H9 (cell line): ENCODE data around the gene MYNN. TPM values are rescaled to one million over a fixed set of nuclear protein-coding genes. Genes with fewer than 3 reads are reported as not detected.

ENCODE experiments used
- DNase-seq: peaks from one replicate; pipeline ENCODE4 v3.0.0-alpha.2; 2017
- H2AFZ ChIP-seq: one replicate; pipeline ENCODE4 v1.6.1; 2013; ENCODE audit warnings: mild to moderate bottlenecking, low read length, control low read depth, moderate library complexity
- H2AK5ac ChIP-seq: 2 replicates; pipeline ENCODE4 v1.6.1; 2013; ENCODE audit warnings: low read length, control low read depth, mixed read lengths; ENCODE audit not compliant: insufficient read length
- H2BK120ac ChIP-seq: one replicate; pipeline ENCODE4 v1.6.1; 2013; ENCODE audit warnings: low read depth, mild to moderate bottlenecking, low read length, control low read depth, inconsistent platforms; ENCODE audit not compliant: poor library complexity, severe bottlenecking
- H2BK12ac ChIP-seq: 2 replicates; pipeline ENCODE4 v1.6.1; 2013; ENCODE audit warnings: low read length, control low read depth, mixed read lengths, low read depth; ENCODE audit not compliant: insufficient read length
- H2BK15ac ChIP-seq: 2 replicates; pipeline ENCODE4 v1.6.1; 2013; ENCODE audit warnings: low read depth, low read length, control low read depth
- H2BK20ac ChIP-seq: one replicate; pipeline ENCODE4 v1.6.1; 2013; ENCODE audit warnings: low read depth, mild to moderate bottlenecking, low read length, control low read depth, inconsistent platforms; ENCODE audit not compliant: poor library complexity, severe bottlenecking
- H2BK5ac ChIP-seq: 2 replicates; pipeline ENCODE4 v1.6.1; 2013; ENCODE audit warnings: low read length, control low read depth, mixed read lengths; ENCODE audit not compliant: insufficient read length
- H3K14ac ChIP-seq: 2 replicates; pipeline ENCODE4 v1.6.1; 2013; ENCODE audit warnings: low read length, control low read depth; ENCODE audit not compliant: insufficient read depth
- H3K18ac ChIP-seq: 2 replicates; pipeline ENCODE4 v1.6.1; 2013; ENCODE audit warnings: low read depth, mild to moderate bottlenecking, mixed read lengths, low read length, control low read depth; ENCODE audit not compliant: insufficient read length
- H3K23ac ChIP-seq: 2 replicates; pipeline ENCODE4 v1.6.1; 2013; ENCODE audit warnings: low read length, control low read depth, mixed read lengths, low read depth; ENCODE audit not compliant: insufficient read length
- H3K23me2 ChIP-seq: 2 replicates; pipeline ENCODE4 v1.6.1; 2013; ENCODE audit warnings: low read depth, mild to moderate bottlenecking, mixed read lengths, low read length, control low read depth; ENCODE audit not compliant: insufficient read length, poor library complexity, severe bottlenecking
- H3K27ac ChIP-seq: 2 replicates; pipeline ENCODE4 v1.5.1; 2013; ENCODE audit warnings: low read length, control low read depth, mixed read lengths, low read depth; ENCODE audit not compliant: insufficient read length
- H3K27me3 ChIP-seq: 2 replicates; pipeline ENCODE4 v1.6.1; 2013; ENCODE audit warnings: low read length, control low read depth, inconsistent platforms; ENCODE audit not compliant: insufficient read depth
- H3K4ac ChIP-seq: 2 replicates; pipeline ENCODE4 v1.6.1; 2013; ENCODE audit warnings: low read depth, mild to moderate bottlenecking, control low read depth, inconsistent platforms, low read length, moderate library complexity
- H3K4me1 ChIP-seq: 2 replicates; pipeline ENCODE4 v1.6.1; 2013; ENCODE audit warnings: low read length, control low read depth, inconsistent platforms; ENCODE audit not compliant: insufficient read depth
- H3K4me2 ChIP-seq: 2 replicates; pipeline ENCODE4 v1.6.1; 2013; ENCODE audit warnings: low read length, control low read depth, mixed read lengths; ENCODE audit not compliant: insufficient read length, insufficient read depth
- H3K56ac ChIP-seq: 2 replicates; pipeline ENCODE4 v1.6.1; 2013; ENCODE audit warnings: low read depth, mild to moderate bottlenecking, mixed read lengths, low read length, control low read depth; ENCODE audit not compliant: insufficient read length
- H3K79me1 ChIP-seq: 2 replicates; pipeline ENCODE4 v1.6.1; 2013; ENCODE audit warnings: low read depth, mild to moderate bottlenecking, moderate library complexity, low read length, control low read depth, inconsistent platforms; ENCODE audit not compliant: insufficient read depth, poor library complexity, severe bottlenecking
- H3K79me2 ChIP-seq: 2 replicates; pipeline ENCODE4 v1.6.1; 2013; ENCODE audit warnings: low read length, control low read depth, inconsistent platforms; ENCODE audit not compliant: insufficient read depth
- H3K9ac ChIP-seq: 2 replicates; pipeline ENCODE4 v1.6.1; 2013; ENCODE audit warnings: low read length, control low read depth, mixed read lengths; ENCODE audit not compliant: insufficient read length; ENCODE audit errors: extremely low read depth
- H3K9me3 ChIP-seq: one replicate; pipeline ENCODE4 v1.6.1; 2013; ENCODE audit warnings: low read depth, low read length, inconsistent platforms; ENCODE audit not compliant: control insufficient read depth
- H3T11ph ChIP-seq: one replicate; pipeline ENCODE4 v1.6.1; 2013; ENCODE audit warnings: mild to moderate bottlenecking, low read length, control low read depth, inconsistent platforms
- H4K20me1 ChIP-seq: one replicate; pipeline ENCODE4 v1.6.1; 2013; ENCODE audit not compliant: control insufficient read depth, insufficient read length, insufficient read depth
- H4K5ac ChIP-seq: 2 replicates; pipeline ENCODE4 v1.6.1; 2013; ENCODE audit warnings: low read depth, mild to moderate bottlenecking, mixed read lengths, low read length, control low read depth; ENCODE audit not compliant: insufficient read length
- H4K8ac ChIP-seq: replicated peaks from 2 replicates; pipeline ENCODE4 v1.6.1; 2013; ENCODE audit warnings: low read length, control low read depth, mixed read lengths, low read depth; ENCODE audit not compliant: insufficient read length
- H4K91ac ChIP-seq: 2 replicates; pipeline ENCODE4 v1.6.1; 2013; ENCODE audit warnings: low read depth, mild to moderate bottlenecking, moderate library complexity, mixed read lengths, low read length, control low read depth; ENCODE audit not compliant: insufficient read length
- H3K27ac Mint-ChIP-seq, 3 experiments: 2 replicates in 2 of 3; 3 replicates in 1 of 3; pipeline ENCODE4 v1.8.0; 2020 to 2021; ENCODE audit warnings: mixed read lengths in 3 of 3, mild to moderate bottlenecking in 1 of 3, moderate library complexity in 1 of 3
- H3K27me3 Mint-ChIP-seq: 2 replicates; pipeline ENCODE4 v1.8.0; 2021; ENCODE audit warnings: low read depth, mild to moderate bottlenecking, moderate library complexity, mixed read lengths
- H3K36me3 Mint-ChIP-seq, 3 experiments: 2 replicates in 2 of 3; 3 replicates in 1 of 3; pipeline ENCODE4 v1.8.0; 2020 to 2021; ENCODE audit warnings: low read depth in 3 of 3, mixed read lengths in 3 of 3; ENCODE audit not compliant: insufficient read depth in 1 of 3
- H3K4me1 Mint-ChIP-seq, 2 experiments: 2 replicates each; pipeline ENCODE4 v1.8.0; 2020; ENCODE audit warnings: mixed read lengths in 2 of 2
- H3K4me3 Mint-ChIP-seq, 2 experiments: 2 replicates in 1 of 2; 3 replicates in 1 of 2; pipeline ENCODE4 v1.8.0; 2020 to 2021; ENCODE audit warnings: mild to moderate bottlenecking in 2 of 2, mixed read lengths in 2 of 2, moderate library complexity in 1 of 2
- H3K9me3 Mint-ChIP-seq, 2 experiments: 2 replicates in 1 of 2; 3 replicates in 1 of 2; pipeline ENCODE4 v1.8.0; 2020; ENCODE audit warnings: mild to moderate bottlenecking in 2 of 2, mixed read lengths in 2 of 2, moderate library complexity in 1 of 2
- CTCF ChIP-seq: fragments of 200-600 bp; sonication (generic); conservative IDR thresholded peaks from 3 replicates; pipeline ENCODE4 v1.8.0; 2021; ENCODE audit warnings: antibody characterized with exemption, mild to moderate bottlenecking
- WGBS: extraction: QIAGEN DNeasy Blood & Tissue Kit; methylation state at CpG from one replicate; pipeline ENCODE4 v1.1.7; 2013; ENCODE audit warnings: missing lambda C conversion rate, low lambda C conversion rate, mixed read lengths; ENCODE audit not compliant: insufficient read length; ENCODE audit errors: extremely low coverage; 5-methylcytosine and 5-hydroxymethylcytosine counted together
- total RNA-seq: library from RNA; stranded (reverse); gene quantifications from 2 replicates; pipeline ENCODE4 v1.2.1, GENCODE V29; 2021

Gene MYNN
- total RNA-seq, 1 experiment from 2014 or later: 15.9 TPM

DNA sequence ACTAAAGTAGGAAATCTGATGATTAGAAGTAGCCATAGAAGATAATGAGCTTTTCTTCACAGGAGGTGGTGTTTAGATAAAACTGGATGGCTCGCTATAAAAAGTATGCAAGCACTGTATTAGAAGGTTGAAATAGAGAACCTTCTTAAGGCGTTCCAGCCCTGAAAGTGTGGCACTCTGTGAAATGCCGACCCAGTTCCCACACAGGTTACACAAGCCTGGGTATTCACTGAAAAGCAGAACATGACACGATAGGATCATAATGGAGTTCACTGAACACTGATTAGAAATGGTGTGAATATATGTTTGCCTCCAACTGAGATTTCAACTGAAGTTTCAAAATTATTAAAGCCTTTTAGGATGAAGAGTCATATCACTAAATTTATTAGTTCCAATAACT lies 54.5 kb downstream of the MYNN start:
- Histone ChIP-seq H3K4me1 (no peaks in the 10 kb centered on the region), H3T11ph (no peak overlapping the region), H2BK5ac (no peak overlapping the region), H3K9ac (no peak overlapping the region), H2BK20ac (no peak overlapping the region), H3K79me1 (no peaks in the 10 kb centered on the region), H3K23me2 (no peaks in the 10 kb centered on the region), H3K27me3 (no peaks in the 10 kb centered on the region), H2AK5ac (no peak overlapping the region), H2AFZ (no peak overlapping the region), H3K27ac (no peak overlapping the region), H3K9me3 (no peaks in the 10 kb centered on the region), H3K79me2 (no peaks in the 10 kb centered on the region), H3K4ac (no peak overlapping the region), H3K14ac (no peak overlapping the region), H3K18ac (no peak overlapping the region), H4K91ac (no peak overlapping the region), H2BK15ac (no peak overlapping the region), H4K20me1 (no peaks in the 10 kb centered on the region), H3K4me2 (no peak overlapping the region), H4K8ac (no peak overlapping the region), H3K56ac (no peak overlapping the region), H3K23ac (no peak overlapping the region), H4K5ac (no peak overlapping the region), H2BK120ac (no peak overlapping the region), H2BK12ac (no peak overlapping the region)
- WGBS: no CpG with 5 or more reads among the region's 4 CpGs
- Mint-ChIP-seq H3K4me1 (no peaks in the 10 kb centered on the region), H3K4me3 (no peak overlapping the region), H3K36me3 (no peaks in the 10 kb centered on the region), H3K27ac (no peak overlapping the region), H3K9me3 (no peaks in the 10 kb centered on the region), H3K27me3 (no peaks in the 10 kb centered on the region)
- no peak for DNase-seq
- no peak for TF ChIP-seq CTCF
